Measurements from ENCODE around the gene CETP. TPM values are rescaled to one million over a fixed set of nuclear protein-coding genes. Genes with fewer than 3 reads are reported as not detected.

Gene CETP
- total and polyA plus RNA-seq, 2 of the 8 experiments (the other 6 are each of a cell fraction or from before 2014, with no cell fraction given), result not detected

DNA sequence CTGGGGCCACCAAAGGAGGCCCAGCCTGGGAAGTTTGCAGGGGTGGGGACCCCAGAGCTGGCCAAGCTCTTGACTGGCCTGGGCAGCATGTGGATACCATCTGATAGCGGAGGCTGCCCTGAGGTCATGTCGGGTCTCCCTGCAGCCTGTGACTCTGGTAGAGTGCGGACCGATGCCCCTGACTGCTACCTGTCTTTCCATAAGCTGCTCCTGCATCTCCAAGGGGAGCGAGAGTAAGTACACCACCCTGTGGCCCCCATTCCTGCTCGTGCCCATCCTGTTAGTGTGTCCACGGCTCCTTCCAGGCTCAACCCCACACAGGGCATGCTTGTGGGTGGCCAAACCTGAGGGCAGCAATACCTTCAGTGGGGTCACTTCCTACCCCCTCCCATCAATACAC lies 8.0 kb downstream of the CETP start:
- H2BK5ac ChIP-seq (ENCODE audit: low read depth, low read length), result no peak overlapping the region
- no peak for FAIRE-seq
- DNase-seq (ENCODE audit: low read depth in 1 of 2, low spot score in 2 of 2), result no peak
- no peak for TF ChIP-seq CBX5 (IDR thresholded peaks at IDR 0.05; ENCODE audit: low read depth, low read length)
- no peak for TF ChIP-seq KDM5A (IDR thresholded peaks at IDR 0.05; ENCODE audit: low read length)
- no peak for TF ChIP-seq CHD1 (IDR thresholded peaks at IDR 0.05; ENCODE audit: low read depth, low read length)
- H3K4me3 ChIP-seq (ENCODE audit: extremely low read depth in 1 of 4, insufficient read depth in 2 of 4, low read depth in 3 of 4, low read length in 4 of 4), result no peak overlapping the region
- CTCF ChIA-PET (ENCODE audit: partially characterized antibody), result interaction anchor here (0.7 to 8.2 kb wide), 6 partner anchors 8 to 86 kb away, joined by 3 to 75 read pairs (median 4); partner anchors contain the start of genes CETP and NLRC5
- POLR2A ChIA-PET (ENCODE audit: partially characterized antibody), result interaction anchor here (1.0 to 1.2 kb wide), 2 partner anchors 107 to 225 kb away, joined by 3 read pairs; no protein-coding TSS in a partner anchor
- no peak overlapping the region for H4K91ac ChIP-seq (replicated peaks; ENCODE audit: insufficient read length, low read length)
- no peak overlapping the region for H2AK5ac ChIP-seq (ENCODE audit: low read depth, low read length)
- H3K23ac ChIP-seq (ENCODE audit: insufficient read length), result no peak overlapping the region
- H4K20me1 ChIP-seq (replicated peaks in 1 of 2; ENCODE audit: control insufficient read depth in 1 of 2, insufficient read depth in 2 of 2, low read length in 2 of 2), result no peaks in the 10 kb centered on the region
- H3K23me2 ChIP-seq (ENCODE audit: low read depth, low read length), result no peaks in the 10 kb centered on the region
- no peaks in the 10 kb centered on the region for H3K36me3 ChIP-seq (ENCODE audit: control insufficient read depth in 2 of 4, insufficient read depth in 4 of 4, low read length in 3 of 4)
- no peaks in the 10 kb centered on the region for H3K4me1 ChIP-seq (replicated peaks in 1 of 4; ENCODE audit: control insufficient read depth in 3 of 4, insufficient read depth in 4 of 4, low read length in 3 of 4)
- no peak overlapping the region for H4K8ac ChIP-seq (ENCODE audit: extremely low read depth, insufficient read depth, low read length)
- no peak overlapping the region for H3K9ac ChIP-seq (replicated peaks in 1 of 4; ENCODE audit: extremely low read depth in 1 of 4, low read depth in 3 of 4, low read length in 3 of 4)
- no peaks in the 10 kb centered on the region; a peak in 2 of 7 replicates for H3K27me3 ChIP-seq (replicated peaks in 1 of 4; ENCODE audit: control insufficient read depth in 3 of 4, extremely low read depth in 1 of 4, insufficient read depth in 3 of 4, low read length in 3 of 4)
- no peak overlapping the region for H2BK12ac ChIP-seq (ENCODE audit: low read depth, low read length)
- no peak overlapping the region for H4K5ac ChIP-seq (ENCODE audit: insufficient read length, low read depth, low read length)
- no peak overlapping the region for H3K27ac ChIP-seq (ENCODE audit: low read depth, low read length)
- 89% methylated on average over 7 of the region's 7 CpGs; no CpG with 5 or more reads in 1 of the 2 experiments for WGBS, 2 experiments (ENCODE audit: extremely low coverage in 1 of 2, insufficient coverage in 1 of 2, insufficient read length in 1 of 2, insufficient replicate concordance in 2 of 2, low coverage in 1 of 2, low lambda C conversion rate in 2 of 2, missing lambda C conversion rate in 1 of 2)
- H2BK20ac ChIP-seq (ENCODE audit: low read length), result no peak overlapping the region
- no peak overlapping the region for H3K14ac ChIP-seq (ENCODE audit: insufficient read length)
- H3K56ac ChIP-seq (replicated peaks; ENCODE audit: insufficient read length, low read depth, low read length), result no peak overlapping the region
- H2BK15ac ChIP-seq (ENCODE audit: low read length), result no peak overlapping the region
- no peak overlapping the region for H2BK120ac ChIP-seq (replicated peaks; ENCODE audit: low read depth, low read length)
- no peak overlapping the region for H3K4ac ChIP-seq (replicated peaks; ENCODE audit: insufficient read length, low read depth, low read length)
- H3K79me1 ChIP-seq (ENCODE audit: low read depth, low read length), result no peaks in the 10 kb centered on the region
- H3K79me2 ChIP-seq (ENCODE audit: control insufficient read depth in 1 of 2, insufficient read depth in 2 of 2, low read length in 2 of 2), result no peaks in the 10 kb centered on the region
- no peak overlapping the region for H2AFZ ChIP-seq (ENCODE audit: low read length)
- H3K9me3 ChIP-seq (ENCODE audit: insufficient read depth in 2 of 2, low read depth in 1 of 2, low read length in 1 of 2), result no peaks in the 10 kb centered on the region
- no peak overlapping the region for H3K4me2 ChIP-seq (ENCODE audit: insufficient read depth in 1 of 2, low read depth in 2 of 2, low read length in 2 of 2)
- H3K18ac ChIP-seq (ENCODE audit: extremely low read depth, low read length), result no peak overlapping the region
